ENCODE data around the gene MUCL3.

DNA sequence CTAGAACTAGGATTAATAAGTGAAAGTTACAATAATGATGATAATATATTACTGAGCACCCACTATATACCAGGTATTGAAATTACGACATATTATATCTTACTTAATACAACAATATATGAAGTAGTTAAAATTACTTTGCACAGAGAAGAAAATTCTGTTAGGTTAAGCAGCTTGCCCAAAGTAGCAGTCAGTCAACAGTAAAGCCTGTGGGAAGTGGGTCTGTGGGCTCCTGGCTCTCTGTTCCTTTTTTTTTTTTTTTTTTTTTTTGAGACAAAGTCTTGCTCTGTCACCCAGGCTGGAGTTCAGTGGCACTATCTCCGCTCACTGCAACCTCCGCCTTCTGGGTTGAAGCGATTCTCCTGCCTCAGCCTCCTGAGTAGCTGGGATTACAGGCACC is 37.5 kb upstream of the MUCL3 start:
- TF ChIP-seq, protein P1, sequence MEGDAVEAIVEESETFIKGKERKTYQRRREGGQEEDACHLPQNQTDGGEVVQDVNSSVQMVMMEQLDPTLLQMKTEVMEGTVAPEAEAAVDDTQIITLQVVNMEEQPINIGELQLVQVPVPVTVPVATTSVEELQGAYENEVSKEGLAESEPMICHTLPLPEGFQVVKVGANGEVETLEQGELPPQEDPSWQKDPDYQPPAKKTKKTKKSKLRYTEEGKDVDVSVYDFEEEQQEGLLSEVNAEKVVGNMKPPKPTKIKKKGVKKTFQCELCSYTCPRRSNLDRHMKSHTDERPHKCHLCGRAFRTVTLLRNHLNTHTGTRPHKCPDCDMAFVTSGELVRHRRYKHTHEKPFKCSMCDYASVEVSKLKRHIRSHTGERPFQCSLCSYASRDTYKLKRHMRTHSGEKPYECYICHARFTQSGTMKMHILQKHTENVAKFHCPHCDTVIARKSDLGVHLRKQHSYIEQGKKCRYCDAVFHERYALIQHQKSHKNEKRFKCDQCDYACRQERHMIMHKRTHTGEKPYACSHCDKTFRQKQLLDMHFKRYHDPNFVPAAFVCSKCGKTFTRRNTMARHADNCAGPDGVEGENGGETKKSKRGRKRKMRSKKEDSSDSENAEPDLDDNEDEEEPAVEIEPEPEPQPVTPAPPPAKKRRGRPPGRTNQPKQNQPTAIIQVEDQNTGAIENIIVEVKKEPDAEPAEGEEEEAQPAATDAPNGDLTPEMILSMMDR (conservative IDR thresholded peaks at IDR 0.05; ENCODE audit: low read depth, low read length): no peak
- no peak for TF ChIP-seq EZH2 (IDR thresholded peaks at IDR 0.05; ENCODE audit: borderline replicate concordance, low read depth, low read length, poor library complexity, severe bottlenecking)
